G401.6 (cell line): ENCODE results near the gene CFAP99.
"Not testable (repeated sequence)": the region's sequence is repeated elsewhere in the genome, so short reads cannot be mapped to it uniquely, and the experiment has no call there.

Experiments used
- FAIRE-seq: peaks from 2 replicates; lab custom pipeline; 2012; peaks lifted over from hg19 to GRCh38; lab: Jason Lieb, UNC

The CFAP99 gene

GRCh38 chr4:2429945-2430757 is 11.4 kb downstream of the CFAP99 start:
- not testable (repeated sequence) for FAIRE-seq

- no peak for FAIRE-seq
Observed at GRCh38 chr4:2432004-2432403, 13.2 kb downstream of the CFAP99 start.

- no peak for FAIRE-seq
Observed at GRCh38 chr4:2432991-2433530, 14.3 kb downstream of the CFAP99 start.

DNA sequence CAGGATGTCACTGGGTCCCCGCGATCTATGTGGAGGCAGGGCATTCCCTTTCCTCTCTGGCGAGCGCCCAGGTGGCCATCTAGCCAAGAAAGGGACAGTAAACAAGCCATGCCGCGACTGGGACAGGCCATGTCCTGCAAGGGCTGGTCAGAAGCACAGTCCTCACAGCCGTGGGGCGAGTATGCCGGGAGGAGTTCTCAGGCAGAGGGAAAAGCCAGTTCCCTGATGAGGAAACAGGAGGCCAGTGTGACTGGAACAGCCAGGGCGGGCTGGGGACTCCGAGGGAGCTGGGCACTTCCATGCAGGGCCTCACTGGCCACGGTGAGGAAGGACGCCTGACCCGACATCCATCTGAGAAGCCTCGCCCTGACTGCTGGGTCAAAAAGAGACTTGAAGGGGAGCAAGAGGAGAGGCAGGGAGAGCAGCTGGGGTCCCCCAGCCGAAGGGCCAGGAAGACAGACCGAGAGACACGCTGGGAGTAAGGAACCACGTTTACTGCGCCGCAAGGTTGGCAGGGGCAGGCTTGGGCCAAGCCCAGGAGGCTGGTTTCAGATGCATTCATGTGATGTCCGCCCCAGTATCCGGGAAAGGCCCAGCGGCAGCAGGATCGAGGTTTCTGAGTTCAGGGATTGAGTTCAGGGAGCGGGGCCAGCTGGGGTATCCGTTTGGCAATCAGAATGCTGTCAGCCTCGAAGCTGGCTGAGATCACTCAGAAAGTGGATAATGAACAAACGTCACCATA is 15.0 kb downstream of the CFAP99 start:
- no peak for FAIRE-seq

DNA sequence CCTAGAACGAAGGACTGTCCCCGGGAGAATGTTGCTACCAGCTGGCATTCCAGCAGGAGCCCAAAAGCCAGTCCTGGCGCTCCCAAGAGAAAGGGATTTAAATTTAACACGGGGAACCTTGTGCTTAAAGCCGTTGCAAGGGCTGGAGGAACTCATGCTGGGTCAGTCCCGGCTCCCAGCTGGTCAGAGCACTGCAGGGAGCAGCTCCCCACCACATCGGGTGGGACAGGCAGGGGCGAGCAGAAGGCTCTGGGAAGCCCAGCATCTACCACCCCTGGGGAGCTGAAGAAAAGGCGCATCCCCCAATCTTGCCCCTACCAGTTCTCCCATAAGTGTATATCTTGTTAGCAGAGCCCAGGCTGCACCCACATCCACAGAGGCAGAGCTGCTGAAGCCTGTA is 15.7 kb downstream of the CFAP99 start:
- FAIRE-seq = no peak

GRCh38 chr4:2436301-2436700 is 17.5 kb downstream of the CFAP99 start:
- no peak for FAIRE-seq

GRCh38 chr4:2436761-2437474 is 18.2 kb downstream of the CFAP99 start:
- no peak for FAIRE-seq

- FAIRE-seq = no peak
Observed at GRCh38 chr4:2437475-2438215, 18.9 kb downstream of the CFAP99 start.

- FAIRE-seq = no peak
Observed at GRCh38 chr4:2438822-2439718, 20.3 kb downstream of the CFAP99 start.

GRCh38 chr4:2441393-2442174 is 22.8 kb downstream of the CFAP99 start:
- FAIRE-seq = no peak

DNA sequence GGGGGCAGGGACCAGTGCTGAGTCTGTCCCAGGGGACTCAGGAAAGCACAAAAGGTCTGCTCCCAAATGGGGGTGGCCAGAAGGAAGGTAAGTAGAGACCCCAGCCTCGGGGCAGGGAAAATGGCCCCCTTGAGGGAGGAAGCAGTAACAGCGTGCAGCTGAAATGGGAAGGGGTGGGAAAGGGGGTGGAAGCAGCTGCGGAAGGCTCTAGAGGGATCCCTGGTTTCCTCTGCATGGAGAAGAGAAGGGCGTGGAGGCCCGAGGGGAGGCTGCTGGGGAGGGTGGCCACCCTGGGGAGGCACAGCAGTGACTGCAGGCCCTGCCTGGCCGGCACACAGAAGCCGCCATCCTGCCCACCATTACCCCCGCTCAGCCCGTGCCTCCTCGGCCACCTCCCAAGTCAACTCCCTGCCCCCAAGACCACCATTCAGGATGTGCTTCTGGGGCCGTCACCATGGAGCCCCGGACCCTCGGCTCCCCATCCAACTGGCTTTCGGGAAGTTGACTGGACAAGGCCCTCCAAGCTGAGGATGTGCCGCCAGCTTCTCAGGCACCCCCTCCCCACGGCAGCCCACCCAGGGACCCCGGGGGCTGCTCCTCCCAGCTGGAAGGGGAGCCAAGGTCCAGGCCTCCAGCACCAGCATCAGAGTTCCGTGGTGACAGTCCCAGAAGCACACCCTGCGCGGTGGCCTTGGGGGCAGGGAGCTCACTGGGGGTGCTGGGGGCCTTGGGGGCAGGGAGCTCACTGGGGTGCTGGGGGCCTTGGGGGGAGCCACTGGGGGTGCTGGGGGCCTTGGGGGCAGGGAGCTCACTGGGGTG is 23.6 kb downstream of the CFAP99 start:
- FAIRE-seq = no peak

DNA sequence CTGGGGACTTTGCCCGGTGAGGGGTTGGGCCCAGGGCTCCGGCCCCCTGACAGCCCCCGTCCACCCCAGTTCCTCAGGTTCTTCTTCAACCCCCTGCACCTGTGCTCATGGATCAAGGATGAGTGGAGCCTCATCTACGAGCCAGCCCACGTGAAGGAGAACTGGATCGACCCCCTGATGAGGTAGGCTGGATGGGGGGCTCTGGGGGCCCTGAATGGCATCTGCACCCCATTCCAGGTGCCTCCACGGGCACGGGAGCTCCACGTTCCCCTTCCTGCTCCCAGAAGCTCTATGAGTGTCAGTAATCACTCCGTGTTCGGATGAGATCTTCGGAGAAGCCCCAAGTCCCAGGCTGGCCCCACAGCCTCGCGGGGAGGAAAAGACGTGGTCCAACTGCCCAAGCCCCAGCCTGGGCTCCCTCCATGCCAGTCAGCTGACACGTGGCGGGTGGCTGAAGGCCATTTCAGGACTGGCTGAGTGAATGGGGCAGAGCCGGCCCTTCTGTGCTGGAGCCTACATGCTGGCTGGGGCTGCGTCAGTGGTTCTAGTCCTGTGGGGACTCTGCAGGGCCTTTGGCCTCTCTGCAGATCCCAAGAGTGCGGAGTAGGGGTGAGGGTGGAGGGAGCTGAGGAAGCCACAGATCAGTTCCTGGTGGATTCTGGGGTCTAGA is 24.4 kb downstream of the CFAP99 start:
- no peak for FAIRE-seq

DNA sequence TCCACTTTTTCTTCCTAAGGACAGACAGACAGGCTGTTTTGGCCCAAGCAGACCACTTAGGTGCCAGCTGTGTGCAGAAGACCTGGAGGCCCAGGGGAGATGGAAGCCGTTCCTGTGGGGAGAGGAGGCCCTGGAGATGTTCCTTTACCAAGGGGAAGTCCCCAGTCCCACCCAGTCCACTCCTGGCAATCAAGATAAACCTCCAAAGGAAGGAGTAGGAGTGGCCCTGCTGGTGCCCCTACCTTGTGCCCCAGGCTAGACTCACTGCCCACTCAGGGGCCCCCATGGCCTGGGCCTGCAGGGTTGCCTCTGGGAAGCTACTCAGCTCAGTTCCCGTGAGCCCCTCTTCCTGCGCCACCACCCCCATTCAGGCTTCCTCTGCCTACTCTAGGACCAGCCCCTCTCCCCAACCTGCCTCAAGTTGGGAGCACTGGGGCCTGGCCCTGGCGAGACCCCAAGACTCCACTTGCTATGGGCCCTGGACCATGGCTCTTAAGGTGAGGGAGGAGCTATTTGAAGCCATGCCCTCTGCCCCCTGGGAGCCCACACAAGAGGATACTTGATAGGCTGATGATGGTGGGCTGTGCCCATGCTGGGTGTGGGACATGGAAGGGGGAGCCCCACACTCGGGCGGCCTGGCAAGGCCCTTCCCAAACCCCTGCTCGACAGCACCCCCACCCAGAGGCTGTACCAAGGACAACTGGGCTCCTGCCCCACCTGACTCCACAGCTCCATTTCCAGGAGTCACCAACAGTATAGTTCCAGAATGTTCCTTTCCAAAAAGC is 25.4 kb downstream of the CFAP99 start:
- no peak for FAIRE-seq

- no peak for FAIRE-seq
Observed at GRCh38 chr4:2445130-2445529, 26.4 kb downstream of the CFAP99 start.

- no peak for FAIRE-seq
Observed at GRCh38 chr4:2445571-2445970, 26.8 kb downstream of the CFAP99 start.

GRCh38 chr4:2446656-2447564 is 28.2 kb downstream of the CFAP99 start:
- FAIRE-seq = no peak

GRCh38 chr4:2448589-2448988 is 29.8 kb downstream of the CFAP99 start:
- FAIRE-seq = no peak
